Breast epithelium (tissue), 4 donors: ENCODE data around the gene DNAI2. TPM values are rescaled to one million over a fixed set of nuclear protein-coding genes. Genes with fewer than 3 reads are reported as not detected.

ENCODE experiments used
- DNase-seq, 2 donors: peaks; one replicate each; pipeline ENCODE4 v3.0.0-alpha.2; 2019; ENCODE audit warnings: low spot score in 2 of 2
- H3K27ac ChIP-seq, 2 donors: fragments of 200-600 bp; sonication (generic) in 1 of 2; one replicate each; pipeline ENCODE4 v1.5.1; 2016 to 2019; ENCODE audit warnings: mild to moderate bottlenecking in 1 of 2
- H3K27me3 ChIP-seq, 2 donors: fragments of 200-600 bp; sonication (generic) in 1 of 2; one replicate each; pipeline versions ENCODE4 v1.5.1 to v1.6.0; 2017 to 2019; ENCODE audit warnings: control low read depth in 1 of 2, mild to moderate bottlenecking in 1 of 2
- H3K36me3 ChIP-seq: fragments of 200-600 bp; one replicate; pipeline ENCODE4 v1.5.1; 2019
- H3K4me1 ChIP-seq, 2 donors: fragments of 200-600 bp; sonication (generic); one replicate each; pipeline ENCODE4 v1.5.1; 2016 to 2019; ENCODE audit warnings: control low read depth in 1 of 2
- H3K4me3 ChIP-seq, 3 donors: fragments of 200-600 bp; sonication (generic); 1 replicate in 2 of 3; 2 replicates in 1 of 3; pipeline ENCODE4 v1.5.1; 2016 to 2019; ENCODE audit warnings: mild to moderate bottlenecking in 3 of 3, moderate library complexity in 2 of 3
- H3K9me3 ChIP-seq, 2 donors: fragments of 200-600 bp; sonication (generic) in 1 of 2; one replicate each; pipeline ENCODE4 v1.5.1; 2016 to 2019; ENCODE audit warnings: control low read depth in 1 of 2
- CTCF ChIP-seq, 3 donors: fragments of 450-650 bp; IDR thresholded peaks; one replicate each; pipeline ENCODE4 v1.5.1; 2016 to 2017; ENCODE audit warnings: antibody characterized with exemption in 3 of 3, mild to moderate bottlenecking in 3 of 3, moderate library complexity in 3 of 3
- POLR2A ChIP-seq: fragments of 450-650 bp; IDR thresholded peaks from one replicate; pipeline ENCODE4 v1.6.1; 2016; ENCODE audit warnings: antibody characterized with exemption, mild to moderate bottlenecking, moderate library complexity
- POLR2AphosphoS5 ChIP-seq, 3 donors: sonication (generic); formaldehyde crosslinking; IDR thresholded peaks; one replicate each; pipeline ENCODE4 v1.6.1; 2017; ENCODE audit warnings: antibody characterized with exemption in 3 of 3
- intact Hi-C: fragments of 100-400 bp; cut with DNase I; formaldehyde crosslinking; loops from one replicate; pipeline ENCODE4 v1.15.1; 2023; ENCODE audit warnings: low total_unique reads
- total RNA-seq, 3 donors: library from RNA; depleted of rRNA; stranded (reverse); fragments of >200 nt; gene quantifications; one replicate each; pipeline ENCODE4 v1.1.0, GENCODE V29; 2016

The DNAI2 gene
- total RNA-seq, 3 donors from 2014 or later = not detected

DNA sequence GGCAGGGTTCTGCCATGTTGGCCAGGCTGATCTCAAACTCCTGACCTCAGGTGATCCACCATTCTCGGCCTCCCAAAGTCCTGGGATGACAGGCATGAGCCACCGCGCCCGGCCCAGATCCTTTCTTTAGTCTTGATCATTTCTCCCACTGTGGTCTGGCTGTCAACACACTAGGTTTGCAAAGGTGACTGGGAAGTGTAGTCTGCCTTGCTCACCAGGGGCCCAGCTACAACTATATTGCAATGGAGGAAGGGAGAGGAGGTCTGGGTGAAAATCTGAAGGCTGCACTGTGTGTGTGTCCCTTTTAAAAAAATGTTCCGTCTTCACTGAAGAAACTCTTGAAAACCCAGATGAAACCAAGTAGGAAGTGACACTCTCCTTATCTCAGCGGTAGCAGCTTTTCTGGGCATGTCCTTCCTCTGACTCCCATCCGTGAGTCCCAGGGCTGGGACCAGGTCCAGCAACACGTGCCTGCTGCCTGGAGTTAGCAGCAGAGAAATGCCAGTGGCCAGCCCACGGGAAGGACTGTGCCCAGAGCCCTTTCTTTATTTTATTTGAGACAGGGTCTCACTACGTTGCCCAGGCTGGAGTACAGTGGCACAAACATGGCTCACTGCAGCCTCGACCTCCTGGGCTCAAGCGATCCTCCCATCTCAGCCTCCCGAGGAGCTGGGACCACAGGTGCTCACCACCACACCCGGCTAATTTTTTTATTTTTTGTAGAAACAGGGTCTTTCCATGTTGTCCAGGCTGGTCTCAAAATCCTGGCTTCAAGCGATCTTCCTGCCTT is 34.1 kb downstream of the DNAI2 start:
- Histone ChIP-seq H3K4me1 (no peaks in the 10 kb centered on the region), H3K27ac (no peak overlapping the region), H3K9me3 (peaks cover 0 to 6% of the 10 kb centered on the region in 2 donors), H3K36me3 (no peaks in the 10 kb centered on the region), H3K27me3 (peaks cover 0 to 12% of the 10 kb centered on the region in 2 donors), H3K4me3 (no peak overlapping the region)
- TF ChIP-seq CTCF (IDR thresholded peaks at IDR 0.05) (no peak), POLR2AphosphoS5 (IDR thresholded peaks at IDR 0.05) (no peak), POLR2A (no peak)
- DNase-seq = no peak
- intact Hi-C loops = no loop called here

DNA sequence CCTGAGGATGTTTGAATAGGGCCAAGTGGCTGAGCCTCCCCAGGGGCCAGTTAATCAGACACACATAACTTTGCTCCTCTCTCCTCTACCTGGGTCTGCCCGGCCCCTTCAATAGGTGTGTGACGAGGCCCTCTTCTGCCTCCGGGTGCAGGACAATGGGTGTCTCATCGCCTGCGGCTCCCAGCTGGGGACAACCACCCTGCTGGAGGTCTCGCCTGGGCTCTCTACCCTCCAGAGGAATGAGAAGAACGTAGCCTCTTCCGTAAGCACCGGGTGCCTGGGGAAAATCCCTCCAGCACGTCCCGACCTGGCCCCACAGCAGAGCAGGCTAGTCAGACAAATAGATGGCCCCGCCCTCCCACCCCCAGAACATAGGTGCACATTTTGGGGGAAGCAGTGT is 35.9 kb downstream of the DNAI2 start:
- H3K27me3 ChIP-seq = peaks cover 0 to 12% of the 10 kb centered on the region in 2 donors
- no peak overlapping the region for H3K4me3 ChIP-seq
- peaks cover 0 to 6% of the 10 kb centered on the region in 2 donors for H3K9me3 ChIP-seq
- H3K36me3 ChIP-seq = no peaks in the 10 kb centered on the region
- H3K4me1 ChIP-seq = no peaks in the 10 kb centered on the region
- no peak for TF ChIP-seq CTCF (IDR thresholded peaks at IDR 0.05)
- no peak overlapping the region for H3K27ac ChIP-seq
- intact Hi-C loops = no loop called here
- DNase-seq = no peak

- peaks cover 0 to 6% of the 10 kb centered on the region in 2 donors for H3K9me3 ChIP-seq
- no peaks in the 10 kb centered on the region for H3K36me3 ChIP-seq
- H3K27ac ChIP-seq = no peak overlapping the region
- no peak overlapping the region for H3K4me3 ChIP-seq
- DNase-seq = no peak
- peaks cover 0 to 3% of the 10 kb centered on the region in 2 donors for H3K27me3 ChIP-seq
- no peaks in the 10 kb centered on the region for H3K4me1 ChIP-seq
- TF ChIP-seq CTCF (IDR thresholded peaks at IDR 0.05) (no peak), POLR2AphosphoS5 (IDR thresholded peaks at IDR 0.05) (no peak), POLR2A (no peak)
- intact Hi-C loops = loop anchor here (5.0 kb wide), 1 partner anchor 548 kb away; no protein-coding TSS in a partner anchor
Measured at GRCh38 chr17:74314877-74315276, 40.8 kb downstream of the DNAI2 start.

DNA sequence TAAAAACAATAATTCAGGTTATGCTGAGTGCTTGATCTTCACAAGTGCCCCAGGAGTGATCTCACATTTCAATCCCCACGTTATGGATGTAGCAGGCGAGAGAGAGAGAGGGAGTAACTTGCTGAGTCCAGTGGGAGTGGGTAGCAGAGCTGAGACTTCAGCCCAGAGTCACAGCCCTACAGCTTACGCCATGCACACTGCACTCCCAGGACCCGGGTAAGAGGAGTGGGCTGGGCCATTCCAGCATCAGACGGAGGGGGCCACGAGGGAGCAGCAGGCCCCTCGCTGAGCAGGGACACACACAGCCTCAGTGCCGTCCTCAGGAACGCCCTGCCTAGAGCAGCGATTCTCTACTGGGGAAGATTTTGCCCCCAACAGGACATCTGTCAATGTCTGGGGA is 42.2 kb downstream of the DNAI2 start:
- Histone ChIP-seq H3K9me3 (peaks cover 0 to 6% of the 10 kb centered on the region in 2 donors), H3K27me3 (peaks cover 0 to 3% of the 10 kb centered on the region in 2 donors), H3K4me1 (no peaks in the 10 kb centered on the region), H3K4me3 (no peak overlapping the region), H3K27ac (no peak overlapping the region), H3K36me3 (no peaks in the 10 kb centered on the region)
- TF ChIP-seq CTCF (IDR thresholded peaks at IDR 0.05) (no peak), POLR2A (no peak), POLR2AphosphoS5 (IDR thresholded peaks at IDR 0.05) (no peak)
- intact Hi-C loops = loop anchor here (5.0 kb wide), 1 partner anchor 549 kb away; no protein-coding TSS in a partner anchor
- no peak for DNase-seq

GRCh38 chr17:74317071-74317470 is 43.0 kb downstream of the DNAI2 start:
- no peak for DNase-seq
- Histone ChIP-seq H3K4me3 (no peak overlapping the region), H3K9me3 (peaks cover 0 to 6% of the 10 kb centered on the region in 2 donors), H3K4me1 (no peaks in the 10 kb centered on the region), H3K27me3 (peaks cover 0 to 3% of the 10 kb centered on the region in 2 donors), H3K27ac (no peak overlapping the region), H3K36me3 (no peaks in the 10 kb centered on the region)
- intact Hi-C loops = loop anchor here (5.0 kb wide), 1 partner anchor 550 kb away; no protein-coding TSS in a partner anchor
- no peak for TF ChIP-seq POLR2AphosphoS5 (IDR thresholded peaks at IDR 0.05)
- no peak for TF ChIP-seq POLR2A
- TF ChIP-seq CTCF (IDR thresholded peaks at IDR 0.05) = no peak
